ENCODE data around the gene CADPS.

DNA sequence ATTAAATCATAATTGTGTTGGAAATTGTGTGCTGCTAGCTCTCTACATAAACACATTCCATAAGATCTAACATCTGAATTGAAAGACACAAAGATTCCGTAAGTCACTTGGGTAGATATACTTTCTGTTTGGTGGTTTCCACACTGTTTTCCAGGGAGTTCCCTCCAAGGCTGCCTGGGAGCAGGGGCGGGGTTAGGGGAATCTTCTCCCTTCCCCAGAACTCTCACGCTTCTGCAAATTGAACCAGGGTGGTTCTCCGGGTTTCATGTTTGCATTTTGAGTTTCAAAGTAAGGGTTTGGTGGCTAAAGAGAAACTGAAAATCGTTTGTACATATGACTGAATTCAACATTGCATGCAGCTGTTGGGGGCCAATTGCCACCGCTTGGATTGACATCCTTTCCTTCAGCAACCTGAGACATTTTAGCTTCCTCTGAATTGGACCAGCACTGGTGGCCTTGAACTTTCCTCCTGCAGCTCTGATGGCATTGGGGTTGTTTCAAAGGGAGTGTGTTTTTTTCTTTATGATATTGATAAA lies 309.1 kb downstream of the CADPS start:
- TF ChIP-seq, protein P1, sequence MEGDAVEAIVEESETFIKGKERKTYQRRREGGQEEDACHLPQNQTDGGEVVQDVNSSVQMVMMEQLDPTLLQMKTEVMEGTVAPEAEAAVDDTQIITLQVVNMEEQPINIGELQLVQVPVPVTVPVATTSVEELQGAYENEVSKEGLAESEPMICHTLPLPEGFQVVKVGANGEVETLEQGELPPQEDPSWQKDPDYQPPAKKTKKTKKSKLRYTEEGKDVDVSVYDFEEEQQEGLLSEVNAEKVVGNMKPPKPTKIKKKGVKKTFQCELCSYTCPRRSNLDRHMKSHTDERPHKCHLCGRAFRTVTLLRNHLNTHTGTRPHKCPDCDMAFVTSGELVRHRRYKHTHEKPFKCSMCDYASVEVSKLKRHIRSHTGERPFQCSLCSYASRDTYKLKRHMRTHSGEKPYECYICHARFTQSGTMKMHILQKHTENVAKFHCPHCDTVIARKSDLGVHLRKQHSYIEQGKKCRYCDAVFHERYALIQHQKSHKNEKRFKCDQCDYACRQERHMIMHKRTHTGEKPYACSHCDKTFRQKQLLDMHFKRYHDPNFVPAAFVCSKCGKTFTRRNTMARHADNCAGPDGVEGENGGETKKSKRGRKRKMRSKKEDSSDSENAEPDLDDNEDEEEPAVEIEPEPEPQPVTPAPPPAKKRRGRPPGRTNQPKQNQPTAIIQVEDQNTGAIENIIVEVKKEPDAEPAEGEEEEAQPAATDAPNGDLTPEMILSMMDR (IDR thresholded peaks at IDR 0.05 in 8 of 11, conservative IDR thresholded peaks at IDR 0.05 in 3 of 11), result no peak
- no peak for TF ChIP-seq POLR2AphosphoS5 (IDR thresholded peaks at IDR 0.05)
